ENCODE results near the gene TSPAN3.
A peak's percentile ranks its signal among the peaks of the same experiment; 100 is the strongest.

Gene TSPAN3

DNA sequence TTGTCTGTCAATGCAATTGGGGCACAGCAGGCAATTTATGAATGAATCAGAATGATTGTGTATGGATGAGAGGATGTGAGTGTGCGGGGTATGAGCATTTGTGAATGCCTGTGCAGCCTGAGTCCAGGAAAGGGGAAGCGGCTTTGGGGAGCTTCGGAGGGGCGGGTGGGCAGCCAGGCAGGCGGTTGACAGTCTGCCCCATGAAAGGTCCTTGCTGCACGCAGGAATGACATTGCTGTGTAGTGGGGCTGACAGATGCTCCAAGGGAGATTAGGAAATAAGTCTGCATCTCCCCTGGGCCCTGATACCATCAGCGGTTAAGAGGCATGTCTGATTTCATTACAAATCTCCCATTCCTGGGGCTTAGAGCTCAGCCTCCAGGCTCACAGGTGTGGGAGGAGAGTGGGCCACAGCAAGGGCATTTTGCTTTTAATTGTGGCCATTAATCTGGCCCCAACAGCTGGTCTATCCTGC, 26.4 kb upstream of the TSPAN3 start:
- intact Hi-C loops (cut with micrococcal nuclease) = loop anchor here (10.0 kb wide), 1 partner anchor 52 kb away; no protein-coding TSS in a partner anchor
- Mint-ChIP-seq H3K36me3 (ENCODE audit: low read depth) (no peaks in the 10 kb centered on the region), H3K4me3 (no peak overlapping the region), H3K9me3 (no peaks in the 10 kb centered on the region), H3K4me1 (ENCODE audit: low read depth) (peaks cover 16% of the 10 kb centered on the region), H3K27ac (no peak overlapping the region), H3K27me3 (no peaks in the 10 kb centered on the region)

DNA sequence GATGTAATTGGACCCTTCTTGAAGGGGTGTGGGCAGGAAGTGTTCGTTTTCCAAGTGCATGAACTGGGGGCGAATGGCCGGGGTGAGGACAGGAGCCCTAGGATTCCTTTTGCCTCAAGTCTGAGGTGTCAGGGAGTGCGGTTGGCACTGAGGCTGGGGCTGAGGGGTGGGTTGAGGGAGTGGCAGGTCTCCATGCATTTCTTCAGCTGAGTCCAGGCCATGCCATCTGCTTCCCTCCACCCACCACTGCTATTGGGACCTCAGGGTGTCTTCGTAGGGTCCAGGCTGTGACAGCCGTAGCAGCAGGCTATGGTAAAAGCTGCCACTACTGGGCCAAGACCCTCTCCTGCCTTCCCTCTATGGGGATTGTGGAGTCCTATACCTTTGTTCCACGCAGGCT, 25.6 kb upstream of the TSPAN3 start:
- no peaks in the 10 kb centered on the region for H3K36me3 Mint-ChIP-seq (ENCODE audit: low read depth)
- H3K4me3 Mint-ChIP-seq = no peak overlapping the region
- H3K9me3 Mint-ChIP-seq = no peaks in the 10 kb centered on the region
- H3K27me3 Mint-ChIP-seq = no peaks in the 10 kb centered on the region
- peaks cover 16% of the 10 kb centered on the region for H3K4me1 Mint-ChIP-seq (ENCODE audit: low read depth)
- H3K27ac Mint-ChIP-seq = no peak overlapping the region
- intact Hi-C loops (cut with micrococcal nuclease) = loop anchor here (10.0 kb wide), 1 partner anchor 52 kb away; no protein-coding TSS in a partner anchor

DNA sequence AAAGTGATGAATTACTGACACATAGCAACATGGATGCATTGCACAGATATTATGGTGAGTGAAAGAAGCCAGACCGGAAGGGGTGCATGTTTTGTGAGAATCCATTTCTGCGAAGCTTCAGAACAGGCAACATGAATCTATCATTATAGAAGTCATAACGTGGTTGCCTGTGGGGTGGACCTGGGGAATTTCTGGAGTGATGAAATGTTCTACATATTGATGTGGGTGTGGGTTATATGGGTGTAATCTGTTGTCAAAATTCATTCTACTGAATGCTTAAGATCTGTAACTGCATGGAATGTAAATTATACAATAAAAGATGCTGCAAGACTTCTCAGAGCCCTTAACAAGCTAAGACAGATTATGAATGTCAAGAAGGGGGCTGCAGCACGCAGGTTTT, 25.2 kb upstream of the TSPAN3 start:
- Mint-ChIP-seq H3K4me1 (ENCODE audit: low read depth) (peaks cover 16% of the 10 kb centered on the region), H3K36me3 (ENCODE audit: low read depth) (no peaks in the 10 kb centered on the region), H3K27me3 (no peaks in the 10 kb centered on the region), H3K4me3 (no peak overlapping the region), H3K27ac (no peak overlapping the region), H3K9me3 (no peaks in the 10 kb centered on the region)
- intact Hi-C loops (cut with micrococcal nuclease) = loop anchor here (10.0 kb wide), 1 partner anchor 51 kb away; no protein-coding TSS in a partner anchor

DNA sequence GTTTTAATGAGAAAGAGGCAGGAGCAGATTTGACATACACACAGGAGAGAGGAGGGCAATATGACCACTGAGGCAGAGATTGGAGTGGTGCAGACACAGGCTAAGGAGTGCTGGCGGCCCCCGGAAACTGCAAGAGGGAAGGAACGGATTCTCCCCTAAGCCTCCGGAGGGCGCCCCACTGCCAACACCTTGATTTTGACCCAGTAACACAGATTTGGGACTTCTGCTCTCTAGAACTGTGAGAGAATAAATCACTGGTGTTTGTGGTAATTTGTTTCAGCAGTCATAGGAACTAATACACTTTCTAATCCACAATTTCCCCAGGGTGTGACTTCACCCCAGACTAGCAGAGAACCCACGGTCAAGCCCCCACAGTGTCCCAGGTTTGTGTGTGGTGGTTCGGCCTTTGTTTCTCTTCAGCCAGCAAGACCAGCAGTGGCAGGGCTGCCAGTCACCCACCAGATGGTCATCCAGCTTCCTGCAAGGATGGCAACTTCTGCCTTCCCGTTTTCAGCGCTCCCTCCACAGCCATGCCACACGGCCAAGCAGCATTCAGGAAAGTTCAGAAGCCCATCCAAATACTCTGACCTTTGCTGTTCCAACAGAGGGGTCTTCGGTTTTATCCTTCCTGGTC, 23.6 kb upstream of the TSPAN3 start:
- Mint-ChIP-seq H3K4me1 (ENCODE audit: low read depth) (peaks cover 16% of the 10 kb centered on the region), H3K36me3 (ENCODE audit: low read depth) (no peaks in the 10 kb centered on the region), H3K27ac (no peak overlapping the region), H3K27me3 (no peaks in the 10 kb centered on the region), H3K9me3 (no peaks in the 10 kb centered on the region), H3K4me3 (no peak overlapping the region)
- intact Hi-C loops (cut with micrococcal nuclease) = loop anchor here (10.0 kb wide), 1 partner anchor 50 kb away; no protein-coding TSS in a partner anchor

DNA sequence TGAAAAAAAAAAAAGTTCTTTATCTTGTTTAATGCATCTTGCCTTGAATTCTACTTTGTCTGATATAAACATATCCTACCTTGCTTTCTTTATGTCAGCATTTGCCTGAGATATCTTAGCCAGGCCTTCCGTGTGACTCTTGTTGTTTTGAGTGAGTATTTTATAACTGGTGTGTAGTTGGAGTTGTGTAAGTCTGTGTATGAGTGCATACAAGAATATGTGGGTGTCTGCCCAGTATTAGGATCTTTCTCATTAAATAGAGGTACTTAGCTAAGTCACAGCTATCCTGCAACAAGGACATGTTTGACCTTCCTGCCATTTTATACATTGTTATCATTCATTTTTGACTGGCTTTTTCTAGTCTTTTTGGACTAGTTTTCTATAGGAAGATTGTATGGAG, 22.5 kb upstream of the TSPAN3 start:
- Mint-ChIP-seq H3K9me3 (no peaks in the 10 kb centered on the region), H3K36me3 (ENCODE audit: low read depth) (no peaks in the 10 kb centered on the region), H3K27me3 (no peaks in the 10 kb centered on the region), H3K4me1 (ENCODE audit: low read depth) (peaks cover 16% of the 10 kb centered on the region), H3K4me3 (no peak overlapping the region), H3K27ac (no peak overlapping the region)
- intact Hi-C loops (cut with micrococcal nuclease) = loop anchor here (10.0 kb wide), 1 partner anchor 49 kb away; no protein-coding TSS in a partner anchor

DNA sequence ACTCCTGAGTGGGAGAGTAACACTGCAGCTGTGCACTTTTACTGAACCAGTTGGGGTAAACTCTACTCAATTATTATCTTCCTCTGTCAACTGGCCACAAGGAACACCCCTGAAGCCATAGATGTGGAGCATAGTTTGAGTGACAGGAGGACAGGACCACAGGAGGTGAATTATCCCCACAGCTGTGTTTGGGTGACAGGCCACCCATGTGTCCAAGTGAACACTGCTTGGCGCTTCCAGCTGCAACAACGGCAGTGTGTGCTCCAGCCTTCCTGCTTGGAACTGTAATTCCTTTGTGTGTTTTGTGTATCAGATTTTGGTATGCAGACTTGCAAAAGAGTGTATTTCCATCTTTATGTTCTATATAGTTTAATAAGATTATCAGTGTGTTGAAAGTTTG, 20.2 kb upstream of the TSPAN3 start:
- H3K9me3 Mint-ChIP-seq = no peaks in the 10 kb centered on the region
- intact Hi-C loops (cut with micrococcal nuclease) = loop anchor here (10.0 kb wide), 1 partner anchor 46 kb away; no protein-coding TSS in a partner anchor
- H3K36me3 Mint-ChIP-seq (ENCODE audit: low read depth) = no peaks in the 10 kb centered on the region
- H3K27ac Mint-ChIP-seq = no peak overlapping the region
- no peaks in the 10 kb centered on the region for H3K27me3 Mint-ChIP-seq
- peaks cover 5% of the 10 kb centered on the region for H3K4me1 Mint-ChIP-seq (ENCODE audit: low read depth)
- H3K4me3 Mint-ChIP-seq = no peak overlapping the region

DNA sequence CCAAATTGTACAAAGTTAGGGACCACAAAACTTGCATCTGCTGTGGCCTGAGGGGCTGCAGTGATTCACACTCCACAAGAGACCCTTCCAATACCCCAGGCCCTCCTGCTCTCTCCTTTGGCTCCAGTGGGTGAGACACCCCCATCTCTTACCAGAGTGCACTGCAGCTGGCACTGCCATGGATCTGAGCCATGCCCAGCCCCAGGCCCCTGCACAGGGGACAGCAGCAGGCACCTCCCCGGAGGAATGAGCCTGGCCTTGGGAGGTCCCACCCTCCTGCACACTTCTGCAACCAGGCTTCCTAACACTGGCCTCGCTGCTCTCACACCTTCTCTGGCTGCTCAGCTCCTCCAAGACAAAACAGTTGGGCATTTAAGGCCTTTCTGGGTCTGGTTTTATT, 16.3 kb upstream of the TSPAN3 start:
- no peaks in the 10 kb centered on the region for H3K9me3 Mint-ChIP-seq
- peaks cover 32% of the 10 kb centered on the region for H3K4me1 Mint-ChIP-seq (ENCODE audit: low read depth)
- no peaks in the 10 kb centered on the region for H3K36me3 Mint-ChIP-seq (ENCODE audit: low read depth)
- H3K27ac Mint-ChIP-seq = no peak overlapping the region
- no peak overlapping the region for H3K4me3 Mint-ChIP-seq
- no peaks in the 10 kb centered on the region for H3K27me3 Mint-ChIP-seq
- intact Hi-C loops (cut with micrococcal nuclease) = loop anchor here (10.0 kb wide), 1 partner anchor 112 kb away; no protein-coding TSS in a partner anchor

DNA sequence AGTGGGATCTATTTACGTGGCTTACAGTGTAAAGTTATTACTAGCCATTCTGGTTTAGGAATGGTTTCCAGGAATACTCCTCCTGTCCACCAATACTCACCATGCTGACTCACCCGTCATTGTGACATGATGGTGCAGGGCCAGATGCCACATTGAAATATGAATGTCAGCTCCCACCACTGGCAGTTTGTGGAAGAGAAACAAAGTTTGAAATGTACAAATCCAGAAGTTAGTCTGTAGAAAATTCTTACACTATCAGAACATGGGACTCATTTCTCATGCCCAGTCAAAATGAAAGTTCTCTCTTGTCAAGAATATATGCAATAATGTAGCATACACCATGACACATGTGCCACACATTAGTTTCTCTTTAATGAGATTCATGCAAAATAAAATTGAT, 14.4 kb upstream of the TSPAN3 start:
- intact Hi-C loops (cut with micrococcal nuclease) = loop anchor here (10.0 kb wide), 1 partner anchor 110 kb away; no protein-coding TSS in a partner anchor
- H3K4me3 Mint-ChIP-seq = no peak overlapping the region

DNA sequence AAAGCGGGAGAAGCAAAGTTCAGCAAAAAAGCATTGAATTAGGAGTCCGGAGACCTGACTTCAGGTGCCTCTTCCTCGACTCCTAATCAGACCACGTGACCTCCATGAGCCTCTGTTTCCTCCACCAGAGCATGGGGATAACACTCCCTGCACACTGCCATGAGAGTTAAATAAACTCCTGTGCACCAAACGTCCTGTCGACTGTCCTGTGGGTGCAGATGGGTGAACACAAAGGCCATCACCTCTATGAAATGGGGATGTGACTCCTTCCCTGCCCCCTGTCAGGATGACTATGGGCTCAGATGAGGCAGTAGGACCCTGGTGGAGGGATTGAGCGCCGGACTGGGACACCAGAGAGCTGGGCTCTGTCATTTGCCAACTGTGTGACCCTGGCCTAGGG, 13.5 kb upstream of the TSPAN3 start:
- peak overlapping the region; percentile 76 for H3K27ac Mint-ChIP-seq
- H3K4me3 Mint-ChIP-seq = no peak overlapping the region
- H3K9me3 Mint-ChIP-seq = no peaks in the 10 kb centered on the region
- no peaks in the 10 kb centered on the region for H3K36me3 Mint-ChIP-seq (ENCODE audit: low read depth)
- H3K27me3 Mint-ChIP-seq = peaks cover 2% of the 10 kb centered on the region
- intact Hi-C loops (cut with micrococcal nuclease) = loop anchor here (10.0 kb wide), 1 partner anchor 110 kb away; no protein-coding TSS in a partner anchor
- H3K4me1 Mint-ChIP-seq (ENCODE audit: low read depth) = peaks cover 41% of the 10 kb centered on the region

More for the DNA sequence above, 14.4 kb upstream of the TSPAN3 start:
- Mint-ChIP-seq H3K36me3 (ENCODE audit: low read depth) (no peaks in the 10 kb centered on the region), H3K27ac (peak overlapping the region; percentile 76), H3K4me1 (ENCODE audit: low read depth) (peaks cover 41% of the 10 kb centered on the region), H3K27me3 (peaks cover 2% of the 10 kb centered on the region), H3K9me3 (no peaks in the 10 kb centered on the region)

DNA sequence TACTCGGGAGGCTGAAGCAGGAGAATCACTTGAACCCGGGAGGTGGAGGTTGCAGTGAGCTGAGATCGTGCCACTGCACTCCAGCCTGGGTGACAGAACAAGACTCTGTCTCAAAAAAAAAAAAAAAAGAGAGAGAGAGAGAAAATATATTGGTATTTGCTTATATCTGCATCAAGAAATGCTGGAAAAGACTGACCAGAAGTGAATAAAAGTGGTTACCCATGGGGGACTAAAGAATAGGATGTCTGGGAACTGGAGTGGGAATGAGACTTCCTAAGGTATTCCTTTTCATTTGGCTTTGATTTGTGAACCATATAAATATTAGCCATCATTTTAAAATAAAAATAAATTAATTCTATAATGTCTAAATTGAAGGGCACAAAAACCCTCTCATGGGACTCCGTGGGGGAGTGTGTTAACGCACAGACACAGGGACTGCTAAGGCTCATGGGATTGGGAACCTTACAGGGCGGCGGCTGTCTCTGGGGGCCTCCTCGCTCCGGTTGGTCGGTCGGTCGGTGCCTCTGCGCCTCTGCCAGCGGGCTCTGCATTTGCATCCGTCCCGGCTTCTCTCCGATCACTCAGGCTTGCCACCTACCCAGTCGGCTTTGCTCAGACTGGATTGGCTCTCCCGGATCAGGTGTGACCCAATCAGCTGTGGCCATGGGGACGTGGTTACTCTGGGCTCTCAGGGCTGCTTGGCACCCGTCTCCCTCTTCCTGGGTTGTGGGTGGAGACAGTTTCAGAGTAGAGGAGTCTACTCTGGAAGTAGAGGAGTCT, 12.7 kb upstream of the TSPAN3 start:
- peaks cover 2% of the 10 kb centered on the region for H3K27me3 Mint-ChIP-seq
- no peaks in the 10 kb centered on the region for H3K36me3 Mint-ChIP-seq (ENCODE audit: low read depth)
- no peaks in the 10 kb centered on the region for H3K9me3 Mint-ChIP-seq
- intact Hi-C loops (cut with micrococcal nuclease) = loop anchor here (10.0 kb wide), 1 partner anchor 109 kb away; no protein-coding TSS in a partner anchor
- H3K4me1 Mint-ChIP-seq (ENCODE audit: low read depth) = peaks cover 47% of the 10 kb centered on the region
- H3K27ac Mint-ChIP-seq = peak overlapping the region; percentile 76
- peak overlapping the region; percentile 74 for H3K4me3 Mint-ChIP-seq

DNA sequence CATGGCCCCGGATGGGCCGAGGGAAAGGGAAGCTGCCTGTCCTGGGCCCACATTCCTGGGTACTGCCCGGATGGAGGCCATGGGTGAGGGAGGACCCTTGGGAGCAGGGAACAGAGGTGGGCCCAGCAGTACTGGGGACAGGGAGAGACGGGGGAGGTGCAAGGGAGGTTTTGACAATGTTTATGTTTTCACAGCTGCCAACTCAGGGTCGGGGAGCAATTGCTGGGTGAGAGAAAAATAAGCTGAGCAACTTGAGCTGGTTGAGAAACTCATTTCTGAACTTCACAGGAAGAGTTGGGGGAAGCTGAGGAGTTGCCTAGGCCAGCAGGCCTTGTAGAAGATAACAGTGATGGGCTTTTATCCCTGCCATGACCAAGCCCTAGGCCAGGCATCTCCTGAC, 11.1 kb upstream of the TSPAN3 start:
- peaks cover 54% of the 10 kb centered on the region for H3K4me1 Mint-ChIP-seq (ENCODE audit: low read depth)
- H3K27me3 Mint-ChIP-seq = peaks cover 2% of the 10 kb centered on the region
- no peak overlapping the region for H3K4me3 Mint-ChIP-seq
- no peaks in the 10 kb centered on the region for H3K36me3 Mint-ChIP-seq (ENCODE audit: low read depth)
- peak overlapping the region; percentile 62 for H3K27ac Mint-ChIP-seq
- H3K9me3 Mint-ChIP-seq = no peaks in the 10 kb centered on the region
- intact Hi-C loops (cut with micrococcal nuclease) = loop anchor here (10.0 kb wide), 1 partner anchor 107 kb away; no protein-coding TSS in a partner anchor

DNA sequence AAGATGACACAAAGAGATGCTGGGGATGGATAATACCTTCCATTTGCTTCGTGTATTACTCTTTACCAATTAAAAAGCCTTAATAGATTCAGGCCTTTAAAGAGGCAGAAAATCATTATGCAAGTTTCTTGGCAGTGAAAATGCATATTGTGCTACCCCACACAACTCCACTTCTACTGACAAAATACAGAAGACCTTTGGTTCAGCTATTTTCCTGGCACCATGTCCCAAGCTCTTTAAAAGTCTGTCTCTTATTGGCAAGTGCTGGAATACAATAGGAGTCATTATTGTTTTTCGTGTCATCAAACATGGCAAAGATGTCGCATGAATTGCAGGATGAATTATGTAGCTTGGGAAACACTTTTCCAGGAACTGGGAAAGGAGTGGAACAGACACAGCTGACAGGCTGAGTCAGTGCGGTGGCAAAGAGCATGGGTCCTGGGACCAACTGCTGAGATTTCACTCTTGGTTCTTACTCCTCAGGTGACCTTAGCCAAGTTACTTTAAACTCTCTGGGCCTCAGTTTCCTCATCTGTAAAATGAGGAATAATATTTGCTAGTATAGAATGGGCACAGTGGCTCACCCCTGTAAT, 5.5 kb upstream of the TSPAN3 start:
- intact Hi-C loops (cut with micrococcal nuclease) = no loop called here
- H3K27ac Mint-ChIP-seq = no peak overlapping the region
- H3K27me3 Mint-ChIP-seq = peaks cover 3% of the 10 kb centered on the region
- H3K36me3 Mint-ChIP-seq (ENCODE audit: low read depth) = no peaks in the 10 kb centered on the region
- no peaks in the 10 kb centered on the region for H3K9me3 Mint-ChIP-seq
- peaks cover 16% of the 10 kb centered on the region for H3K4me1 Mint-ChIP-seq (ENCODE audit: low read depth)
- no peak overlapping the region for H3K4me3 Mint-ChIP-seq

DNA sequence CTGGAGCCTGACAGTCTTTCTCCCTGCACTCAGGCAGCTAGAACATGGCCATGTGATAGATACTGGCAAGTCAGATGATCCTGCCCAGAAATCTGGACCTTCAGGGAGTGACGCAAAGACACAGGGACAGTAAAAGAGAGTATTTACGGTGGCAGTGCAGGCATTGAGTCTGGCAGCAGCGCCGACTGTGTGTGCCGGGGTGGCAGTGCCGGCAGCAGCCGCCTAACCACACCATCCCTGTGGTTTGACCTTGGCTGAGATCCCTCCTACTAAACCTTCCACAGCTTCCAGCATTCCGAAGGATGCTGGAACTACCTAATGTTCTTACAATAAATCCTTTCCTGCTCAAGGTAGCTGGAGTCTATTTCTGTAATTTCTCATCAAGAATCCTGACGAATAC, 4.6 kb upstream of the TSPAN3 start:
- peaks cover 2% of the 10 kb centered on the region for H3K27me3 Mint-ChIP-seq
- no peaks in the 10 kb centered on the region for H3K36me3 Mint-ChIP-seq (ENCODE audit: low read depth)
- intact Hi-C loops (cut with micrococcal nuclease) = no loop called here
- no peak overlapping the region for H3K27ac Mint-ChIP-seq
- no peaks in the 10 kb centered on the region for H3K9me3 Mint-ChIP-seq
- H3K4me1 Mint-ChIP-seq (ENCODE audit: low read depth) = peaks cover 19% of the 10 kb centered on the region
- no peak overlapping the region for H3K4me3 Mint-ChIP-seq

DNA sequence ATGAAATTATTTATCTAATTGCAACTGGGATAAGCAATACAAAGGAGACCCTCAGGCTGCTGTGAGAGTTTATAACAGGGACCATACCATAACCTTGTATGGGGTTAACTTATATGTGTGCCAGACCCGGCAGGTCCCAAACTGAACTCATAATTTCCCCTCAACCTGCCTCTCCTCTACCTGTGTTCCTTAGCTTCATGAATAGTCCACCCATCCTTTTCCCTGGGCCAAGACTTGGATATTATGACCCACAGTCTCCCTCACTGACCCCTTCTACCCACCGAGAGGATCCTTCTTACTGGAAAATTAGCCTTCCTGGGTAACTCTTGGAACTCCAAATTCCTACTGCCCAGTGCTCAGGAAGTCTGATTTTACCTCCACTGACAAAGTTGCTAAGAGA, 3.4 kb upstream of the TSPAN3 start:
- Mint-ChIP-seq H3K27ac (no peak overlapping the region), H3K36me3 (ENCODE audit: low read depth) (peaks cover 6% of the 10 kb centered on the region), H3K4me1 (ENCODE audit: low read depth) (peaks cover 30% of the 10 kb centered on the region), H3K9me3 (no peaks in the 10 kb centered on the region), H3K4me3 (no peak overlapping the region), H3K27me3 (peaks cover 2% of the 10 kb centered on the region)
- intact Hi-C loops (cut with micrococcal nuclease) = no loop called here

Measured in dendritic cell treated with granulocyte-macrophage colony-stimulating factor and Interleukin-4, amounts not matched to agents 40 ng/mL and 50 ng/mL, for 4 days (primary cell).